Activated T-helper 9 cell treated with anti-CD3 and anti-CD28 coated beads, Interleukin-2, amount 50 U/mL, for 16 hours (primary cell): ENCODE data around the gene MAEA.
A peak's percentile ranks its signal among the peaks of the same experiment; 100 is the strongest.
"Not testable (repeated sequence)": the region's sequence is repeated elsewhere in the genome, so short reads cannot be mapped to it uniquely, and the experiment has no call there.

Source experiments
- DNase-seq: peaks from one replicate; pipeline ENCODE4 v3.0.0-alpha.2; 2020; ENCODE audit warnings: low read depth

Gene MAEA

DNA sequence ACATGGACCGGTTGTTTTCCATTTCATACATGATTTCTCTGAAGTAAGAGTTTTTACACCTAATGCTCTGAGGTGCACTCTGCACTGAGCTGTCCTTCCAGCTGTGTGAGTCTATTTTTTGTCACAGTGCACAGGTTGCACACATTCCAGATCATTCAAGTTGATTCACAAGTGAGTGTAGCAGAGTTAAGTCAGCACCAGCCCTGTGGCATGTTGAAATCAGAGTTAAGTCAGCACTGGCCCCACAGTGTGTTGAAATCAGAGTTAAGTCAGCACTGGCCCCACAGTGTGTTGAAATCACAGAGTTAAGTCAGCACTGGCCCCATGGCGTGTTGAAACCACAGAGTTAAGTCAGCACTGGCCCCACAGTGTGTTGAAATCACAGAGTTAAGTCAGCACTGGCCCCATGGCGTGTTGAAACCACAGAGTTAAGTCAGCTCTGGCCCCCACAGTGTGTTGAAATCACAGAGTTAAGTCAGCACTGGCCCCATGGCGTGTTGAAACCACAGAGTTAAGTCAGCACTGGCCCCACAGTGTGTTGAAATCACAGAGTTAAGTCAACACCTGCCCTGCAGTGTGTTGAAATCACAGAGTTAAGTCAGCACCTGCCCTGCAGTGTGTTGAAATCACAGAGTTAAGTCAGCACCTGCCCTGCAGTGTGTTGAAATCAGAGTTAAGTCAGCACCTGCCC lies 45.6 kb downstream of the MAEA start:
- DNase-seq, result not testable (repeated sequence)

DNA sequence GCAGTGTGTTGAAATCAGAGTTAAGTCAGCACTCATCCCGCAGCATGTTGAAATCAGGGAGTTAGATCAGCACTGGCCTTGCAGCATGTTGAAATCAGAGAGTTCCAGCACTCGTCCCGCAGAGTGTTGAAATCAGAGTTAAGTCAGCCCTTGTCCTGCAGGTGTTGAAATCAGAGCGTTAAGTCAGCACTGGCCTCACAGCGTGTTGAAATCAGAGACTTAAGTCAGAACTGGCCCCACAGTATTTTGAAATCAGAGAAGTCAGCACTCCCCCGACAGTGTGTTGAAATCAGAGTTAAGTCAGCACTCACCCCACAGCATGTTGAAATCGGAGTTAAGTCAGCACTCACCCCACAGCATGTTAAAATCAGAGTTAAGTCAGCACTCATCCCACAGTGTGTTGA lies 46.4 kb downstream of the MAEA start:
- no peak for DNase-seq

DNA sequence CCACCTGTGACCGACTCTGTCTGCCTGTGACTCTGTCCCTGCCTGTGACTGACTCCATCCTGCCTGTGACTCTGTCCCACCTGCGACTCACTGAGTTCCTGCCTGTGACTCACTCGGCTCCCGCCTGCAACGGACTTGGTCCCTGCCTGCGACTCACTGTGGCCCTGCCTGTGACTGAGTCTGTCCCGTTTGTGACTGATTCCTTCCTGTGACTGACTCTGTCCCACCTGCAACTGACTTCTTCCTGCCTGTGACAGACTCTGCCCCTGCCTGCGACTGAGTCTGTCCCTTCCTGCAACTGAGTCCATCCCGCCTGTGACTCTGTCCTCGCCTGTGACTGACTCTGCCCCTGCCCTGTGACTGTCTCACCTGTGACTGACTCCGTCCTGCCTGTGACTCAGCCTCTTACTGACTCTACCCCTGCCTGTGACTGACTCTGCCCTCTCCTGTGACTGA lies 47.7 kb downstream of the MAEA start:
- no peak for DNase-seq

- no peak for DNase-seq
Observed at GRCh38 chr4:1337951-1338751, 48.5 kb downstream of the MAEA start.

- DNase-seq, result no peak
Observed at GRCh38 chr4:1338752-1339414, 49.2 kb downstream of the MAEA start.

- DNase-seq, result no peak
Observed at GRCh38 chr4:1339489-1339888, 49.8 kb downstream of the MAEA start.

GRCh38 chr4:1340181-1340747 lies 50.6 kb downstream of the MAEA start:
- DNase-seq, result no peak

DNA sequence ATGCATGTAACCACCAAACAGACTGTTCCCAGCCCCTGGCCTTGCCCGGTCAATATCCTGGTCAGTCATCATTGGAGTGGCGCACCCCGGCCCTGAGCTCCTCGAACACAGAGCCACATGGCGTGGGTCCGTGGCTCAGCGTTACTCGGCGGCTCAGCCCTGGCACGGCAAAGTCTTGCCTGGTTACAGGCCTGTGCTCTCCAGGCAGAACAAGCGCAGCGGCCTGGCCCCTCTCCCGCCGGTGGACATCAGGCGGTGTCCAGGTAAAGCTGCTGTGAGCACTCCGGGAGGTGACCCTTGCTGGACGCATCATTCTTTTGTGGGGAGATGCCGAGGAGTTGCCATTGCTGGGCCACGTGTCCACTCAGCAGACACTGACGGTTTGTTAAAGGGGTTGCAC lies 51.2 kb downstream of the MAEA start:
- no peak for DNase-seq

GRCh38 chr4:1342003-1342402 lies 52.3 kb downstream of the MAEA start:
- no peak for DNase-seq

GRCh38 chr4:1344696-1345095 lies 55.0 kb downstream of the MAEA start:
- DNase-seq, result no peak

DNA sequence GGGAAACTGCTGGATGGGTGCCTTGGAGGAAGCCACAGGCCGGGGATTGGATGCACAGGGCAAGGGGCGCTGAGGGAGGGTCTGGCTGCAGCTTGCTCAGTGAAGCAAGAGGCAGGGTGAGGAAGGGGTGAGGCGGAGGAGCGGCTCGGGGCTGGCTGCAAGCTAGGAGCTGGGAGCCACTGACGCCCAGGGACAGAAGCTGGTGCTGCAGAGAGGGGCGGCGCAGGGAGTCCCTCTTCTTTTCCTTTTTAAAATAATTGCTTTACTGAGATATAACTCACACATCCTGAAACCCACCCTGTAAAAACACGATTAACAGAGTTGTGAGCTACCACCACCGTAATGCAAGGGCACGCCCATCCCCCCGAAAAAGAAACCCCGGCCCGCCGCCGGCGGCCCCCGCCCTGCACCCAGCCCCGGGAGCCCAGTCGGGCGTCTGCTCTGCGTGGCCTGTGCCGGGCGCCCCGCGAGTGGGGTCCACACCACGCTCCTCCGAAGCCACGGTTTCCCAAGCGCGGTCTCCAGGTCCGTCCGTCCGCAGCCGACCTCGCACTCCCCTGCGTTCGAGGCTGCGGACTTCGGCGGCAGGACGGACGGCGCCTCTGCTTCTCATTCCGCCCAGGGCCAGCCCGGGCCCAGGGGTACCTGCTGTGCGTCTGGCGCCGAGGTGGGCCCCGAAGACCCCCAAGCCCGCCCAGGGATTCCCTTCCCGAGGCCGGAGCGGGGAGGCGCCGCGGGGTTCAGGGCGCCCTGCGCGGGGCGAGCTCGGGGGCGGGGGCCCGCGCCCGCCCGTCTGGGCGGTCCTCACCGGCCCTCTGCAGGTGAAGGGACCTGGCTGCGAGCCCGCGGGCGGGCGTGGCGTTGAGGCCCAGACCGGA lies 56.5 kb downstream of the MAEA start:
- no peak for DNase-seq

DNA sequence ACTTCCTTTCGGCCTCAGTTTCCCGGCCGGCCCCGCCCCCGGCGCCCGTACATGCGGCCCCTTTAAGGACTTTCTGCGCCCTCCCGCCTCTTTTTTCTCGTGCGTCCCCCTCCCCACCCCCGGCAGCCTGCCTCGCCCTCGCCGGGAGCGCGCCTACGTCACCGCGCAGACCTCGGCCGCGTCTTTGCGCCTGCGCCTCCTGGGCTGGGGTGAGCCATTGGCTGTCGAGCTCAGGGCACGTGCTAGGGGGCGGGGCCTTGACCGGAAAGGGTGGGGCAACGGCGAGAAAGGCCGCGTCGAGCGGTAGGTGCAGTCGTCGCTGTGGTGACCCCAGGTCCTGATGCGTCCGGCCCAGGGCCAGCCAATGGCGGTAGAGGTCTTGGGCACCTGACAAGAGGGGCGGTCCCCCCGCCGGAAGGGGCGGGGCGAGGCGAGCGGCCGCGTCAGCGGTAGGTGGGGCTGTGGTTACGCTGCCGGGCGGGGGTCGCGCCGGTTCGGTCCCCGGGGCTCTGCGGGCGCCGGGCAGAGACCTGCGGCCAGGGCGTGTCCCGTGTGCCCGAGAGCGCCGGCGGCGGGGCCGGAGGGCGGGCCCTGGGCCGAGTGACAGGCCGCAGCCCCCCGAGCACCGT lies 57.2 kb downstream of the MAEA start, which contains the start of gene UVSSA:
TSS of gene UVSSA (plus strand) at position 428 of the 629 bp plus-strand sequence. CDS start 884 bp downstream, outside the sequence.
- peak; percentile 100 for DNase-seq

- DNase-seq, result no peak
Observed at GRCh38 chr4:1347410-1347864, 57.7 kb downstream of the MAEA start.

- DNase-seq, result no peak
Observed at GRCh38 chr4:1348014-1348513, 58.4 kb downstream of the MAEA start.

GRCh38 chr4:1348746-1349145 lies 59.1 kb downstream of the MAEA start:
- DNase-seq, result no peak

DNA sequence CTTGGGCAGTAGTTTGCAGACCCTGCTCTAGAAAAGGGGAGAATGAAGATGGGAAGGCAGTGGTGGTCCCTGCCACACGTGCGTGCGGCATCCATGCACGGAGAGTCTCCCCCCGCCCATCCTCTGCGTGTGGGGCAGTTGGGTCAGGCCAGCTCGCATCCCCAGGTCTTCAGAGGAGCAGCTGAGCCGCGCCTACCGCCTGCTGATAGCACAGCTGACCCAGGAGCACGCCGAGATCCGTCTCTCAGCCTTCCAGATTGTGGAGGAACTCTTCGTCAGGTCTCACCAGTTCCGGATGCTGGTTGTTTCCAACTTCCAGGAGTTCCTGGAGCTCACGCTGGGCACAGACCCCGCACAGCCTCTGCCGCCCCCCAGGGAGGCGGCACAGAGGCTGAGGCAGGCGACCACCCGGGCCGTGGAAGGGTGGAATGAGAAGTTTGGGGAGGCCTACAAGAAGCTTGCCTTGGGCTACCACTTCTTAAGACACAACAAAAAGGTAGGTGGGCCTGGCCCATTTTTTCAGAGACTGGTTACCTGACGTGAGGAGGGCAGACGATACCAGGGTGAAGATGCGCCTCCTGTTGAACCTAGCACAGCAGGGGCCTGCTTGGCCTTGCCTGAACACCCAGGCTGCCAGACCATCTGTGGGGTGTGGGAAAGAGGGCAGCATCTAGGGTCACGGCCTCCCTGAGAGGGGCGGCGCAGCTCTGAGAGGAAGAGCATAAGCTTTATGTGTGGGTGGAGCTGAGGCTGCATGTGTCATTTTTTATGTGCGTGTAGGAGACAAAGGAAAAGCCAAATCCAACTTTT lies 59.9 kb downstream of the MAEA start:
- DNase-seq, result no peak

- DNase-seq, result no peak
Observed at GRCh38 chr4:1350169-1350520, 60.5 kb downstream of the MAEA start.

- DNase-seq, result peak; percentile 83
Observed at GRCh38 chr4:1351854-1352566, 62.3 kb downstream of the MAEA start.

DNA sequence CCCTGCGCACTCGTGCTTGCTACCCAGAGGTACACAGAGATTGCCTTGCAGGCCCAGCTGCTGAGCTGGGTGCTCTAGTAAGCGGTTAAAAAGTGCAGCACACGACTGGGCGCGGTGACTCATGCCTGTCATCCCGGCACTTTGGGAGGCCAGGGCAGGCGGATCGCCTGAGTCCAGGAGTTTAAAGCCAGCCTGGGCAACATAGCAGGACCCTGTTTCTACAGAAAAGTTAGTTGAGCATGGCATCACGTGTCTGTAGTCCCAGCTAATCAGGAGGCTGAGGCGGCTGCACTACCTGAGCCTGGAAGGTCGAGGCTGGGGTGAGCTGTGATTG lies 62.8 kb downstream of the MAEA start:
- no peak for DNase-seq
